ES-I3 (cell line): ENCODE data around the gene MRPL48.

ENCODE experiments used
- H3K36me3 ChIP-seq: 2 replicates; pipeline ENCODE4 v1.6.1; 2013; ENCODE audit warnings: mild to moderate bottlenecking, low read length, control low read depth, moderate library complexity; ENCODE audit not compliant: insufficient read depth
- H3K4me1 ChIP-seq: 2 replicates; pipeline ENCODE4 v1.6.1; 2013; ENCODE audit warnings: mild to moderate bottlenecking, control low read depth, low read length; ENCODE audit not compliant: insufficient read depth
- H3K9ac ChIP-seq: 2 replicates; pipeline ENCODE4 v1.6.1; 2013; ENCODE audit warnings: low read depth, mild to moderate bottlenecking, low read length, moderate library complexity
- H3K9me3 ChIP-seq: 2 replicates; pipeline ENCODE4 v1.6.1; 2013; ENCODE audit warnings: mild to moderate bottlenecking, low read length, moderate library complexity; ENCODE audit not compliant: control insufficient read depth, insufficient read depth

Gene MRPL48

DNA sequence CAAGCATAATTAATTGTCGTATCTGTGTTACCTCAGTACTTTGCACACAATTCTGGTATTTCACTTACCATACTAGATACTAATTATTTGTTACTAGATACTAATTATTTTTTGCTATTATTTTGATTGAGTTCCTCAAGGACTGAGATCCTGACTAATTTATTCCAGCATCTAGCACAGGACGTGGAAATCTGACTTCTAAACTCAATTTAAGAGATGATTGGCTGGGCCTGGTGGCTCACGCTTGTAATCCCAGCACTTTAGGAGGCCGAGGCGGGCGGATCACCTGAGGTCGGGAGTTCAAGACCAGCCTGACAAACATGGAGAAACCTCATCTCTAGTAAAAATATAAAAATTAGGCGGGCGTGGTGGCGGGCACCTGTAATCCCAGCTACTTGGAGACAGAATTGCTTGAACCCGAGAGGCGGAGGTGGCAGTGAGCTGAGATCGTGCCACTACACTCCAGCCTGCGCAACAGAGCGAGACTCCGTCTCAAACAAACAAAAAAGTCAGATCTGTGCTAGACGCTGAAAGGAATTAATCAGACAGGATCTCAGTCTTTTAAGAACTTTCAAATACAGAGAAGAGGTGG, 527 bp upstream of the MRPL48 start:
- peak overlapping the region; percentile 84 for H3K9ac ChIP-seq
- no peaks in the 10 kb centered on the region for H3K9me3 ChIP-seq
- no peaks in the 10 kb centered on the region for H3K36me3 ChIP-seq
- H3K4me1 ChIP-seq: peaks cover 14% of the 10 kb centered on the region; the same call in 1 of the 2 replicates

DNA sequence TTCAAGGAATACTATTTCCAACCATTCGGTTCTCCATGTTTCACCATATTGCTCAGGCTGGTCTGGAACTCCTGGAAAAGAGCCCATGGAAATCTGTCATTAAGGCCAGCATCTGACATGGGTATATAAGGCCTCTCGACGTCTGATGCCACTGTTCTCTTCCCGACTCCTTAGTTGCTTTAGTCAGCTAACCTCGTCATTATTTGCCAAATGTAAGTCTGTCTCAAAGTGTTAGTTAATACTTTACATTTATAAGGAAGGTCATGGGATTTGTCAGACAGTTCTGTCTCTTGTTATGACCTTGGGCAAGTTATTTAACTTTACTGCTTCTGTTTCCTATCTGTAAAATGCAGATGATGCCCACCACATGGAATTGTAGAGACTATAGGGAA, 1.6 kb downstream of the MRPL48 start:
- peaks cover 3% of the 10 kb centered on the region; the same call in 1 of the 2 replicates for H3K4me1 ChIP-seq
- no peaks in the 10 kb centered on the region for H3K9me3 ChIP-seq
- H3K9ac ChIP-seq: no peak overlapping the region
- H3K36me3 ChIP-seq: no peaks in the 10 kb centered on the region

DNA sequence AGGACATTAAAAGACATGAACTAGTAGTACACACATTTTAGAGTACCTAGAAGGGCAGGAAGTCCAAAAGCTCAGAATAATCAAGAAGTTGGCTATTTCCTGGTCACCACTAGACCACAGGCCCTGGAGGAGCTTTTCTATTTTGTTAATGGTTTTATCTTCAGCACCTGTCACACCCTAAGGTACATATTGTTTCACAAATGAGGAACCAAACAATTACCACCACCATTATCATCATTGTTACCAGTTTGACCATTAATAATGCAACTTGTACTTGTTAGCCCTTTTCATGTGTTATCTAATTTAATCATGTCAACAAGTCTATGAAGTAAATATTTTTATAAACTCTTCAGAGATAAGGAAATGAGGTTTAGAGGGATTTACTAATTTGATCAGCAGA, 4.9 kb downstream of the MRPL48 start:
- H3K36me3 ChIP-seq: no peaks in the 10 kb centered on the region

DNA sequence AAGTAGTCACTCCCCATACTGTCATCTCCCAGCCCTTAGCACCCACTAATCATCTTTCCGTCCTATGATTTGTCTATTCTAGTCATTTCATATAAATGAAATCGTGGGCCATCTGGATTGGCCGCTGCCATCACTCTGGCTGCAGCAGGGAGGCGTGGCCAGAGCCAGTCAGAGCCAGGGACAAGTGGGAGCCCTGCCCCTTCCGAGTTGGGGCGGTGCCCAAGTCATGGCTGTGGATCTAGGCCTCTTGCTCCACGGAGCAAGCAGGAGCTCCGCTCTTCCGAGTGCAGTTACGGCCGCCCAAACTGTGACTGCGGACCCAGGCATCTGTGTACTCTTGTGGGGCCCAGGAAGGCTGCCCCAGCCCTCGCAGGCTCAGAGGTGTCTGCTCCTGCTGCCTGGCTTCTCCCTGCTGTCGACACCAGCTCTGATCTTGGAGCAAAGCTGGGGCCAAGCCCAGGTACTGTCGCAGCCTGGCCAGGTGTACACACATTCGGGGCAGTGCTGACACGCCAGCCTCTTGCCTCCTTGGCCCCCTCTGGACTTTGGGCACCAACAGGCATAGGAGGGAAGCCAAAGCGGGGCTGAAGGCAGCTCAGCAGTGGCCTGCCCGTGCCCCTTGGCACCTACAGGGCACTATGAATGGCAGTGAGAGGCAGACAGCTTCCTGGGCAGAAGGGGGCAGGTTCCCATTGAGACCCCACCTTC, 8.4 kb downstream of the MRPL48 start:
- peaks cover 3% of the 10 kb centered on the region; the same call in 1 of the 2 replicates for H3K4me1 ChIP-seq
- H3K36me3 ChIP-seq: no peaks in the 10 kb centered on the region
- no peaks in the 10 kb centered on the region for H3K9me3 ChIP-seq
- H3K9ac ChIP-seq: no peak overlapping the region

More for the DNA sequence above, 4.9 kb downstream of the MRPL48 start:
- Histone ChIP-seq H3K9ac (no peak overlapping the region), H3K9me3 (no peaks in the 10 kb centered on the region), H3K4me1 (peaks cover 3% of the 10 kb centered on the region; the same call in 1 of the 2 replicates)

GRCh38 chr11:73797457-73797856, 9.8 kb downstream of the MRPL48 start:
- no peaks in the 10 kb centered on the region for H3K9me3 ChIP-seq

GRCh38 chr11:73800276-73800806, 12.7 kb downstream of the MRPL48 start:
- Histone ChIP-seq H3K4me1 (no peaks in the 10 kb centered on the region), H3K9me3 (no peaks in the 10 kb centered on the region), H3K9ac (no peak overlapping the region), H3K36me3 (no peaks in the 10 kb centered on the region)

More at GRCh38 chr11:73797457-73797856, 9.8 kb downstream of the MRPL48 start:
- H3K4me1 ChIP-seq: no peaks in the 10 kb centered on the region
- H3K36me3 ChIP-seq: no peaks in the 10 kb centered on the region
- no peak overlapping the region for H3K9ac ChIP-seq

DNA sequence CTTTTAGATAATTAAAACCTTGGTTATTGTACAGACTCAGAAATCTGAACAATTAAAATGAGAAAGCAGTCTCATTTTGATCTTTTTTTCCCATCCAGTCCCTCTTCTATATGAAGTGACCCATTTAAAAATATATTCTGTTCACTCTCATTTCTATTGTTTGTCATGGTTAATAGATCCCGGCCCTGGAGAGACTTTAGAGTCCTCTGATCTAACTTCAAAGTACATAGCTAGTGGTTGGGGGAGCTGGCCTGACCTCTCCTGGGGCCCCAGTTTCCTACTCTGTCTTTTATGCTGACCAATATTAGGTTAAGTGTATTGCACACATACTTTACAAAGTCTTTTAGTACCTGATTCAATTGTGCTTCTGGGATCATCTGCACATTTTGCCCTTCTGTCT, 13.5 kb downstream of the MRPL48 start:
- Histone ChIP-seq H3K4me1 (no peaks in the 10 kb centered on the region), H3K9me3 (no peaks in the 10 kb centered on the region), H3K9ac (no peak overlapping the region), H3K36me3 (no peaks in the 10 kb centered on the region)

DNA sequence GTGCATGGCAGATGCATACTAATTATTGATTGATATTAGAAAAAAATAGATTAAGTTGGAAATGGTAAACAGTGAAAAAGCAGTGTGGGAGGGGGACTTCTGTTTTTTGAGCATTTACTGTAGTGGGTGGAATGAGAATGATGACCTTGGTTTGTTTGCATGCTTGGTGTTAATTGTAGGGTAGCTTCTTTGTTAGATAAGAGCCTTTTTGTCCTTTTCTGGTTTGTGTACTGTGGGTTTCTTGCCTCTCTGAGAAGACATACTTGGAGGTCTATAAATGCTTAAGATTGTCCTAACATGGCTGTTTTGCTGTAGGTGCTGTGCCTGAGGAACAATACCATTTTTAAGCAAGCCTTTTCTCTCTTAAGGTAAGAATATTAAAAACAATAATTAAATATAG, 17.0 kb downstream of the MRPL48 start:
- Histone ChIP-seq H3K36me3 (no peaks in the 10 kb centered on the region; the same call in 1 of the 2 replicates), H3K9ac (no peak overlapping the region)

DNA sequence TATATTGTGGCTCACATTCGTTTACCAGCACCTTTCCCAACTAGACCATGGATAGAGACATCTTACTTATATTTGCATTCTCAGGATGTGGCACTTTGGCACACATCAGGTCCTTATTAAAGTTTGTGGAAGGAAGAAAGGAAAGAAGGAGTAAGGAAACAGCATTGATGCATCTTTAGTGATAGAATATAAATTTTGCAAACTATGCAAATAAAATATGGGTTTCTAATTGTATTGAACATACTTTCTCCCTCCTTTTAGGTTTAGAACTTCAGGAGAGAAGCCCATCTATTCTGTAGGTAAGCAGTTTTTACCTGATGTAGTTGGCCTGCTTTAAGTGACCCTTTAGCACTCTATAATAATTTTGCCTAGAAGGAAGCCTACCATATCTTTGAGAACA, 20.4 kb downstream of the MRPL48 start:
- H3K36me3 ChIP-seq: no peaks in the 10 kb centered on the region; the same call in 1 of the 2 replicates
- H3K9ac ChIP-seq: no peak overlapping the region
- no peaks in the 10 kb centered on the region for H3K4me1 ChIP-seq
- no peaks in the 10 kb centered on the region for H3K9me3 ChIP-seq

More for the DNA sequence above, 17.0 kb downstream of the MRPL48 start:
- Histone ChIP-seq H3K4me1 (no peaks in the 10 kb centered on the region), H3K9me3 (no peaks in the 10 kb centered on the region)

DNA sequence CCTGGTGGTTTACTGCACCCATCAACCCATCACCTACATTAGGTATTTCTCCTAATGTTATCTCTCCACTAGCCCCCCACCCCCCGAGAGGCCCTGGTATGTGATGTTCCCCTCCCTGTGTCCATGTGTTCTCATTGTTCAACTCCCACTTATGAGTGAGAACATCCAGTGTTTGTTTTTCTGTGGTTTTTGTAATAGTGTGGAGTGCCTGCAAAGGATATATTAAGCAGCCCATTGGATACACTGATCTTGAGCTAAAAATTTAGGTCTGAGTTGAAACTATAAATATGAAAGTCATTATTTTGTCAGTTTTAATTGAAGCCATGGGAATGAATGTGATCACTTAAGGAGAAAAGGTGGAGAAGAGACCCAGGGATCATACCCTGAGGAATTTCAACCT, 23.0 kb downstream of the MRPL48 start:
- Histone ChIP-seq H3K36me3 (no peaks in the 10 kb centered on the region; the same call in 1 of the 2 replicates), H3K9ac (no peak overlapping the region), H3K4me1 (no peaks in the 10 kb centered on the region), H3K9me3 (no peaks in the 10 kb centered on the region)

DNA sequence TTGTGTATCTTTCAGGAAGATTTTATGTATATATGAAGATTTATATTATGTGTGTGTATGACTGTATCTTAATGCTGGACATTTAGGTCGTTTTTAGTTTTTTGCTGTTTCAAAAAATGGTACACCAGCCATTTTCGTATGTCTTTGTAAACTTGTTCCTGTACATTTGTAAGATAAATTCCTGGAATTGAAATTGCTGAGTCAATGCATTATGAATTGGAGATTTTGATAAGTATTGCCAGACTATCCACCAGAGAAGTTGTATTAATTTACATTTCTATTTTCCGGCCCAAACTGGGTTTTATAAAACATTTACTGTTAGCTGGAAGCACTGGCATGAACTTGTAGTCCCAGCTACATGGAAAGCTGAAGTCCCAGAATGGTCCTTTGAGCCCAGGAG, 24.6 kb downstream of the MRPL48 start:
- Histone ChIP-seq H3K9ac (no peak overlapping the region), H3K4me1 (no peaks in the 10 kb centered on the region), H3K36me3 (no peaks in the 10 kb centered on the region; the same call in 1 of the 2 replicates), H3K9me3 (no peaks in the 10 kb centered on the region)

- Histone ChIP-seq H3K9me3 (no peaks in the 10 kb centered on the region), H3K36me3 (no peaks in the 10 kb centered on the region), H3K9ac (no peak overlapping the region), H3K4me1 (peaks cover 19% of the 10 kb centered on the region; the same call in 1 of the 2 replicates)
These were observed 27.1 kb downstream of the MRPL48 start for GRCh38 chr11:73814812-73815211.

- Histone ChIP-seq H3K36me3 (no peaks in the 10 kb centered on the region), H3K9ac (no peak overlapping the region), H3K9me3 (peaks cover 3% of the 10 kb centered on the region; the same call in 1 of the 2 replicates), H3K4me1 (peaks cover 19% of the 10 kb centered on the region; the same call in 1 of the 2 replicates)
These were observed 31.2 kb downstream of the MRPL48 start for GRCh38 chr11:73818846-73819245.

GRCh38 chr11:73830261-73830660, 42.6 kb downstream of the MRPL48 start:
- H3K4me1 ChIP-seq: no peaks in the 10 kb centered on the region
- 0 out of 2 replicates have a peak, but pooled peaks cover 2% of the 10 kb centered on the region for H3K36me3 ChIP-seq
- no peaks in the 10 kb centered on the region for H3K9me3 ChIP-seq
- no peak overlapping the region for H3K9ac ChIP-seq

GRCh38 chr11:73833067-73833466, 45.4 kb downstream of the MRPL48 start:
- no peaks in the 10 kb centered on the region for H3K9me3 ChIP-seq
- no peak overlapping the region for H3K9ac ChIP-seq
- peaks cover under 1% of the 10 kb centered on the region; the same call in 1 of the 2 replicates for H3K4me1 ChIP-seq
- H3K36me3 ChIP-seq: 0 out of 2 replicates have a peak, but pooled peaks cover 2% of the 10 kb centered on the region
